GM19240 (cell line): ENCODE results near the gene CYB561A3.

Experiments used
- DNase-seq: peaks from one replicate; pipeline ENCODE4 v3.0.0; 2011; ENCODE audit warnings: low spot score; ENCODE audit not compliant: insufficient read length

CYB561A3 gene

GRCh38 chr11:61345170-61345610 is 16.5 kb downstream of the CYB561A3 start:
- no peak for DNase-seq

- no peak for DNase-seq
These were observed 17.6 kb downstream of the CYB561A3 start for GRCh38 chr11:61343792-61344745.

GRCh38 chr11:61342207-61342803 is 19.4 kb downstream of the CYB561A3 start:
- DNase-seq: no peak

- no peak for DNase-seq
These were observed 20.0 kb downstream of the CYB561A3 start for GRCh38 chr11:61341706-61342105.

GRCh38 chr11:61340979-61341378 is 20.7 kb downstream of the CYB561A3 start:
- no peak for DNase-seq

GRCh38 chr11:61339490-61339878 is 22.2 kb downstream of the CYB561A3 start:
- no peak for DNase-seq

GRCh38 chr11:61338783-61339489 is 22.7 kb downstream of the CYB561A3 start:
- no peak for DNase-seq

- no peak for DNase-seq
These were observed 23.8 kb downstream of the CYB561A3 start for GRCh38 chr11:61337706-61338470.

GRCh38 chr11:61336171-61336935 is 25.3 kb downstream of the CYB561A3 start:
- DNase-seq: peak; percentile 94

- no peak for DNase-seq
These were observed 26.3 kb downstream of the CYB561A3 start for GRCh38 chr11:61335355-61335710.

GRCh38 chr11:61334434-61335354 is 27.0 kb downstream of the CYB561A3 start:
- no peak for DNase-seq

GRCh38 chr11:61333550-61334433 is 27.9 kb downstream of the CYB561A3 start:
- DNase-seq: no peak

GRCh38 chr11:61332797-61333549 is 28.7 kb downstream of the CYB561A3 start, which contains the start of the genes DDB1 and TKFC:
DDB1 (minus strand) TSS chr11:61333105; CDS start chr11:61332968, 137 bp downstream.
TKFC (plus strand) TSS chr11:61333228; CDS start chr11:61334729, 1,501 bp downstream.
- DNase-seq: peak; percentile 92

- DNase-seq: no peak
These were observed 29.3 kb downstream of the CYB561A3 start for GRCh38 chr11:61332281-61332796.

GRCh38 chr11:61331651-61332050 is 30.0 kb downstream of the CYB561A3 start:
- DNase-seq: no peak

- no peak for DNase-seq
These were observed 31.8 kb downstream of the CYB561A3 start for GRCh38 chr11:61329871-61330270.

GRCh38 chr11:61328351-61328750 is 33.3 kb downstream of the CYB561A3 start:
- no peak for DNase-seq
